Keratinocyte (primary cell): ENCODE results near the gene LRRC4C. TPM values are rescaled to one million over a fixed set of nuclear protein-coding genes. Genes with fewer than 3 reads are reported as not detected.

Experiments
- DNase-seq: peaks from one replicate; pipeline ENCODE4 v3.0.0-alpha.2; 2011; ENCODE audit warnings: low read depth, missing footprints, low spot score
- FAIRE-seq: peaks from 2 replicates; lab custom pipeline; 2011; peaks lifted over from hg19 to GRCh38; lab: Jason Lieb, UNC
- H2AFZ ChIP-seq: 2 replicates; pipeline ENCODE4 v1.6.0; 2012; ENCODE audit warnings: low read length, control low read depth, inconsistent platforms; ENCODE audit not compliant: control insufficient read depth
- H3K27ac ChIP-seq: 2 replicates; pipeline ENCODE4 v1.5.1; 2011; ENCODE audit warnings: low read length; ENCODE audit not compliant: control insufficient read depth, insufficient read depth
- H3K27me3 ChIP-seq: 3 replicates; pipeline ENCODE4 v1.6.0; 2011; ENCODE audit warnings: low read length; ENCODE audit not compliant: control insufficient read depth, insufficient read depth; ENCODE audit errors: extremely low read depth
- H3K36me3 ChIP-seq, 2 experiments: 2 replicates in 1 of 2; 3 replicates in 1 of 2; pipeline ENCODE4 v1.5.1; 2011; ENCODE audit warnings: low read length in 2 of 2, mild to moderate bottlenecking in 1 of 2; ENCODE audit not compliant: control insufficient read depth in 2 of 2, insufficient read depth in 2 of 2; ENCODE audit errors: extremely low read depth in 1 of 2
- H3K4me1 ChIP-seq: 3 replicates; pipeline ENCODE4 v1.5.1; 2011; ENCODE audit warnings: low read length; ENCODE audit not compliant: control insufficient read depth, insufficient read depth; ENCODE audit errors: extremely low read depth
- H3K4me2 ChIP-seq: 3 replicates; pipeline ENCODE4 v1.6.0; 2011; ENCODE audit warnings: low read depth, low read length; ENCODE audit not compliant: control insufficient read depth, insufficient read depth; ENCODE audit errors: extremely low read depth
- H3K4me3 ChIP-seq, 3 experiments: fragments of 200-600 bp in 1 of 3; sonication (generic) in 1 of 3; 2 replicates in 2 of 3; 3 replicates in 1 of 3; pipeline ENCODE4 v1.5.1; 2011 to 2016; ENCODE audit warnings: low read length in 3 of 3, mild to moderate bottlenecking in 3 of 3, control low read depth in 2 of 3, inconsistent platforms in 1 of 3, low read depth in 1 of 3, mixed read lengths in 1 of 3, mixed run types in 1 of 3, moderate library complexity in 1 of 3; ENCODE audit not compliant: control insufficient read depth in 2 of 3, insufficient read depth in 2 of 3; ENCODE audit errors: extremely low read depth in 1 of 3
- H3K79me2 ChIP-seq: 2 replicates; pipeline ENCODE4 v1.6.0; 2012; ENCODE audit warnings: low read length; ENCODE audit not compliant: control insufficient read depth, insufficient read depth
- H3K9ac ChIP-seq: 3 replicates; pipeline ENCODE4 v1.6.0; 2011; ENCODE audit warnings: low read length; ENCODE audit not compliant: control insufficient read depth, insufficient read depth; ENCODE audit errors: extremely low read depth
- H3K9me1 ChIP-seq: 3 replicates; pipeline ENCODE4 v1.6.0; 2011; ENCODE audit warnings: low read length; ENCODE audit not compliant: control insufficient read depth, insufficient read depth; ENCODE audit errors: extremely low read depth
- H3K9me3 ChIP-seq: 2 replicates; pipeline ENCODE4 v1.5.1; 2012; ENCODE audit warnings: low read depth, low read length; ENCODE audit not compliant: control insufficient read depth
- H4K20me1 ChIP-seq: 3 replicates; pipeline ENCODE4 v1.6.0; 2011; ENCODE audit warnings: low read length; ENCODE audit not compliant: control insufficient read depth, insufficient read depth; ENCODE audit errors: extremely low read depth
- EZH2 ChIP-seq: IDR thresholded peaks from one replicate; pipeline ENCODE4 v1.6.1; 2012; ENCODE audit warnings: inconsistent platforms, mild to moderate bottlenecking, low read length, moderate library complexity
- dilution Hi-C: fragments of 300-500 bp; cut with MboI; formaldehyde crosslinking; loops from one replicate; pipeline ENCODE4 v1.7.0; 2020; ENCODE audit warnings: low sequenced_read_pairs; ENCODE audit not compliant: extremely low pct_ligation_motif_present
- polyA plus RNA-seq, 5 experiments: library from polyadenylated mRNA; depleted of rRNA in 3 of 5; stranded (reverse) in 3 of 5; stranded (forward) in 1 of 5; unstranded in 1 of 5; fragments of >200 nt; gene quantifications; 1 replicate in 1 of 5; 2 replicates in 3 of 5; 3 replicates in 1 of 5; pipeline versions ENCODE4 v1.2.1 to v1.2.3, GENCODE V29; 2011 to 2012; ENCODE audit warnings: missing spikeins in 2 of 5, low read depth in 1 of 5, low replicate concordance in 1 of 5
- TF ChIP-seq, protein P1 (sequence below), 3 experiments: IDR thresholded peaks in 1 of 3; conservative IDR thresholded peaks in 1 of 3; optimal IDR thresholded peaks in 1 of 3; 2 replicates in 2 of 3; 3 replicates in 1 of 3; pipeline versions ENCODE3 to v1.5.1; 2011; ENCODE audit warnings: low read length in 3 of 3, mild to moderate bottlenecking in 3 of 3, moderate library complexity in 2 of 3, control low read depth in 1 of 3, inconsistent platforms in 1 of 3; ENCODE audit not compliant: insufficient read depth in 2 of 3; ENCODE audit errors: extremely low read depth in 1 of 3

Gene LRRC4C
- polyA plus RNA-seq, 1 donor (not counting 4 experiments of a cell fraction or from before 2014, with no cell fraction given), result not detected

DNA sequence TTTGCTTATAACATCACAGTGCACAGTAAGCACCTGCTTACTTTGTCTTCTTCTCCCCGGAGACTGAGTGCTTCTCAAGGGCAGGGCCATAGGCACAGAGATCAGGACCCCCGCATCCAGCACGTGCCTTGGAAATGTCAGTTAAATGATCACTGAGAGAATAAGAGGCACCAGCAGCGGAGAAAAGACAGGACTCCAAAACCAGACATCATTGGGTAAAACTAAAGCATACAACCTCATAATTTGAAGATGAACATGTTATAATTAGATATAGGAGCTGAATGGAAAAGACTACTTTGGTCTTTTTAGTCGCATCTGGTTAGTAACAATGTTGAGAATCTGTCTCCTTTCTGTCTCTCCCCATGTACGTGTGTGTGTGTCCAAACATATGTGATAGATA, 1279.9 kb downstream of the LRRC4C start:
- dilution Hi-C loops, result no loop called here
- Histone ChIP-seq H3K9me3 (no peaks in the 10 kb centered on the region), H3K9ac (no peak overlapping the region), H3K79me2 (no peaks in the 10 kb centered on the region), H3K4me1 (no peaks in the 10 kb centered on the region), H3K4me2 (no peak overlapping the region), H3K9me1 (no peaks in the 10 kb centered on the region), H3K27ac (no peak overlapping the region), H3K36me3 (no peaks in the 10 kb centered on the region), H4K20me1 (no peaks in the 10 kb centered on the region), H3K4me3 (no peak overlapping the region), H3K27me3 (no peaks in the 10 kb centered on the region), H2AFZ (no peak overlapping the region)
- no peak for FAIRE-seq
- TF ChIP-seq EZH2, result no peak
- TF ChIP-seq, protein P1, sequence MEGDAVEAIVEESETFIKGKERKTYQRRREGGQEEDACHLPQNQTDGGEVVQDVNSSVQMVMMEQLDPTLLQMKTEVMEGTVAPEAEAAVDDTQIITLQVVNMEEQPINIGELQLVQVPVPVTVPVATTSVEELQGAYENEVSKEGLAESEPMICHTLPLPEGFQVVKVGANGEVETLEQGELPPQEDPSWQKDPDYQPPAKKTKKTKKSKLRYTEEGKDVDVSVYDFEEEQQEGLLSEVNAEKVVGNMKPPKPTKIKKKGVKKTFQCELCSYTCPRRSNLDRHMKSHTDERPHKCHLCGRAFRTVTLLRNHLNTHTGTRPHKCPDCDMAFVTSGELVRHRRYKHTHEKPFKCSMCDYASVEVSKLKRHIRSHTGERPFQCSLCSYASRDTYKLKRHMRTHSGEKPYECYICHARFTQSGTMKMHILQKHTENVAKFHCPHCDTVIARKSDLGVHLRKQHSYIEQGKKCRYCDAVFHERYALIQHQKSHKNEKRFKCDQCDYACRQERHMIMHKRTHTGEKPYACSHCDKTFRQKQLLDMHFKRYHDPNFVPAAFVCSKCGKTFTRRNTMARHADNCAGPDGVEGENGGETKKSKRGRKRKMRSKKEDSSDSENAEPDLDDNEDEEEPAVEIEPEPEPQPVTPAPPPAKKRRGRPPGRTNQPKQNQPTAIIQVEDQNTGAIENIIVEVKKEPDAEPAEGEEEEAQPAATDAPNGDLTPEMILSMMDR (optimal IDR thresholded peaks at IDR 0.05 in 1 of 3, IDR thresholded peaks at IDR 0.05 in 1 of 3, conservative IDR thresholded peaks at IDR 0.05 in 1 of 3; ENCODE audit: extremely low read depth in 1 of 3, insufficient read depth in 2 of 3, low read length in 3 of 3), result no peak
- DNase-seq, result no peak

DNA sequence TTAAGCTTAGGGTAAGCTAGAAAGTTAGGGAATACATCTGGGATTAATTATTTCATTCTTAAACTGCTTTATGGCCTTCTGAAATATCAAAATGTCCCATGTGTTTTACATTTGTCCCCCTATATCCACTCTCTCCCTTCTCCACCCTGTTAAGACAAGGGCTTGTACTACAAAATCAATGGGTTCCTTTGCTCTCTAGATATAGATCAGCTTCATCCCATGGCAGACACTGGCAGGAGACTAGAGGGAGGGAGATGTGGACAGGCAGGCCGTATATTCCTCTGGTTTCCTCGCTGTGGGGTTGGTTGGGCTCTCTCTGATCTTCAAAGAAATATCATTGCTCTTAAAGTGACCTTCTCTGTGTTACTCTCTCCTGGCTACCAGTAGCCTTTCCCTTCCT, 1281.0 kb downstream of the LRRC4C start:
- Histone ChIP-seq H3K79me2 (no peaks in the 10 kb centered on the region), H3K4me1 (no peaks in the 10 kb centered on the region), H3K4me2 (no peak overlapping the region), H3K36me3 (no peaks in the 10 kb centered on the region), H3K9me1 (no peaks in the 10 kb centered on the region), H3K27me3 (no peaks in the 10 kb centered on the region), H3K27ac (no peak overlapping the region), H4K20me1 (no peaks in the 10 kb centered on the region), H2AFZ (no peak overlapping the region), H3K9ac (no peak overlapping the region), H3K4me3 (no peak overlapping the region), H3K9me3 (no peaks in the 10 kb centered on the region)
- dilution Hi-C loops, result no loop called here
- DNase-seq, result no peak
- TF ChIP-seq, protein P1 (optimal IDR thresholded peaks at IDR 0.05 in 1 of 3, IDR thresholded peaks at IDR 0.05 in 1 of 3, conservative IDR thresholded peaks at IDR 0.05 in 1 of 3; ENCODE audit: extremely low read depth in 1 of 3, insufficient read depth in 2 of 3, low read length in 3 of 3), result no peak
- no peak for TF ChIP-seq EZH2
- FAIRE-seq, result no peak
